Measurements from ENCODE around the gene UBA5. TPM values are rescaled to one million over a fixed set of nuclear protein-coding genes. Genes with fewer than 3 reads are reported as not detected.
A peak's percentile ranks its signal among the peaks of the same experiment; 100 is the strongest.

UBA5 gene
- total and polyA plus RNA-seq, 9 of the 15 experiments (the other 6 are each of a cell fraction or from before 2014, with no cell fraction given) = 8.1 to 71.1 (median 29.4) TPM

GRCh38 chr3:132660052-132660810 lies at the start of gene UBA5 (continued):
- TF ChIP-seq HCFC1 (IDR thresholded peaks at IDR 0.05; ENCODE audit: low read depth, low read length) (peak; percentile 41; the same call in 1 of the 2 replicates), ZNF263 (CRISPR knock-in tag; IDR thresholded peaks at IDR 0.05; ENCODE audit: borderline replicate concordance) (no peak), ZNF133 (CRISPR knock-in tag; IDR thresholded peaks at IDR 0.05) (no peak), ZBED1 (IDR thresholded peaks at IDR 0.05) (no peak), NR4A1 (CRISPR knock-in tag; IDR thresholded peaks at IDR 0.05) (no peak), NR4A1 (tag; IDR thresholded peaks at IDR 0.05) (no peak), ID3 (CRISPR knock-in tag; IDR thresholded peaks at IDR 0.05) (no peak), ID3 (tag; IDR thresholded peaks at IDR 0.05) (no peak), SMARCB1 (IDR thresholded peaks at IDR 0.05; ENCODE audit: insufficient read length, low read depth) (no peak), FOXJ2 (tag; IDR thresholded peaks at IDR 0.05) (no peak), ZFP30 (CRISPR knock-in tag; IDR thresholded peaks at IDR 0.05; ENCODE audit: borderline replicate concordance) (no peak), ZNF830 (CRISPR knock-in tag; IDR thresholded peaks at IDR 0.05) (no peak), ZFP36 (IDR thresholded peaks at IDR 0.05; ENCODE audit: low read depth, low read length, partially characterized antibody) (no peak), PRMT5 (CRISPR knock-in tag; IDR thresholded peaks at IDR 0.05) (no peak), FUS (optimal IDR thresholded peaks at IDR 0.05; ENCODE audit: low read depth, low read length) (no peak), PKNOX1 (IDR thresholded peaks at IDR 0.05) (peak; percentile 52), SRSF3 (IDR thresholded peaks at IDR 0.05; ENCODE audit: insufficient read depth, low read length) (no peak), PTBP1 (IDR thresholded peaks at IDR 0.05; ENCODE audit: low read depth, low read length) (no peak), ETV5 (CRISPR knock-in tag; IDR thresholded peaks at IDR 0.05; ENCODE audit: low read depth) (peak; percentile 21; the same call in 1 of the 2 replicates), NFATC3 (IDR thresholded peaks at IDR 0.05) (no peak), SMARCC2 (IDR thresholded peaks at IDR 0.05; ENCODE audit: low read depth) (no peak), RBFOX2 (IDR thresholded peaks at IDR 0.05; ENCODE audit: low read depth, low read length) (peak; percentile 90), RBBP5 (IDR thresholded peaks at IDR 0.05; ENCODE audit: borderline replicate concordance, insufficient read depth, low read length, poor library complexity, severe bottlenecking) (peak; percentile 67), HES1 (IDR thresholded peaks at IDR 0.05; ENCODE audit: low read depth) (no peak)
- TF ChIP-seq, protein P1, sequence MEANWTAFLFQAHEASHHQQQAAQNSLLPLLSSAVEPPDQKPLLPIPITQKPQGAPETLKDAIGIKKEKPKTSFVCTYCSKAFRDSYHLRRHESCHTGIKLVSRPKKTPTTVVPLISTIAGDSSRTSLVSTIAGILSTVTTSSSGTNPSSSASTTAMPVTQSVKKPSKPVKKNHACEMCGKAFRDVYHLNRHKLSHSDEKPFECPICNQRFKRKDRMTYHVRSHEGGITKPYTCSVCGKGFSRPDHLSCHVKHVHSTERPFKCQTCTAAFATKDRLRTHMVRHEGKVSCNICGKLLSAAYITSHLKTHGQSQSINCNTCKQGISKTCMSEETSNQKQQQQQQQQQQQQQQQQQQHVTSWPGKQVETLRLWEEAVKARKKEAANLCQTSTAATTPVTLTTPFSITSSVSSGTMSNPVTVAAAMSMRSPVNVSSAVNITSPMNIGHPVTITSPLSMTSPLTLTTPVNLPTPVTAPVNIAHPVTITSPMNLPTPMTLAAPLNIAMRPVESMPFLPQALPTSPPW (CRISPR knock-in tag; IDR thresholded peaks at IDR 0.05) = no peak; the same call in none of the 2 replicates

All from K562 (cell line).